H1 (cell line): ENCODE results near the gene AGAP1. TPM values are rescaled to one million over a fixed set of nuclear protein-coding genes. Genes with fewer than 3 reads are reported as not detected.

Experiments used
- CTBP2 ChIP-seq: IDR thresholded peaks from 2 replicates; pipeline ENCODE4 v1.7.0; 2011; ENCODE audit warnings: borderline replicate concordance, mild to moderate bottlenecking, moderate library complexity, mixed read lengths, low read length; ENCODE audit not compliant: insufficient read depth, insufficient read length
- HDAC6 ChIP-seq: IDR thresholded peaks from one replicate; pipeline ENCODE4 v1.7.1; 2012; ENCODE audit warnings: low read depth, mild to moderate bottlenecking, inconsistent platforms, low read length, moderate library complexity
- SUZ12 ChIP-seq: fragments of 200-600 bp; sonication (generic); IDR thresholded peaks from 2 replicates; pipeline ENCODE4 v1.6.1; 2012; ENCODE audit warnings: mild to moderate bottlenecking, inconsistent platforms, low read length, moderate library complexity, mixed read lengths
- TBP ChIP-seq: IDR thresholded peaks from 2 replicates; pipeline ENCODE4 v1.6.1; 2011; ENCODE audit warnings: low read depth, low read length, improper control_type of control experiment
- polyA plus RNA-seq, 7 experiments: library from polyadenylated mRNA; depleted of rRNA in 3 of 7; stranded (reverse) in 5 of 7; unstranded in 2 of 7; fragments of >200 nt in 5 of 7; fragments of 200-250 nt in 2 of 7; gene quantifications; 1 replicate in 5 of 7; 2 replicates in 1 of 7; 4 replicates in 1 of 7; pipeline versions ENCODE4 v1.2.1 to v1.2.3, GENCODE V29; 2011 to 2013; ENCODE audit warnings: missing spikeins in 2 of 7, mixed read lengths in 2 of 7
- total RNA-seq: library from RNA; stranded (reverse); fragmentation: NEBNext Ultra II Directional; extraction: Animal tissue kit (Norgen Biotek cat#: 25700); gene quantifications from 2 replicates; pipeline ENCODE4 v1.2.1, GENCODE V29; 2021
- TF ChIP-seq, protein P1 (sequence below): fragments of 300-600 bp; sonication (generic); IDR thresholded peaks from 2 replicates; pipeline ENCODE4 v1.7.1; 2012; ENCODE audit warnings: low read length, moderate library complexity, mild to moderate bottlenecking, inconsistent platforms; ENCODE audit not compliant: insufficient replicate concordance

Gene AGAP1
- total and polyA plus RNA-seq, 2 of the 8 experiments (the other 6 are each of a cell fraction or from before 2014, with no cell fraction given): 18.1 to 39.4 TPM

DNA sequence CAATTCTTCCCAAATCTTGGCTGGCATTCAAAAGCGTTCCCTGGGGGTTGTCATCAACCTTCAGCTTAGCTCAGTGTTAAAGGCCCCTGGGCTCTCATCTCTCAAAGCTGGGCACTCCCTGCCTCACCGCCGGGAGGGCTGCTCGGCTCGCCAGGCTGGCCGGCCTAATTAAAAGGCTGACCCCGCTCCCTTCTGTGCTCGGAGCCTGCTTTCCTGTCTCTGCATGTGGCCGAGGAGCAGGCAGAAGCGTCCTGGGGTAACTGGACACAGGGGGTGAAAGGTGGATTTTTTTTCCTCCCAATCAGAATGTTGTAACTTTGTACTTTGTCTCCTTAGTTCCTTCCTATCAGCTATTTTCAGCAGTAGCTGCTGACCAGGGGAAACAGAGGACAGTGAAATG lies 443.2 kb downstream of the AGAP1 start (continued):
- TF ChIP-seq SUZ12 (no peak), CTBP2 (no peak), HDAC6 (no peak), TBP (no peak)
- TF ChIP-seq, protein P1, sequence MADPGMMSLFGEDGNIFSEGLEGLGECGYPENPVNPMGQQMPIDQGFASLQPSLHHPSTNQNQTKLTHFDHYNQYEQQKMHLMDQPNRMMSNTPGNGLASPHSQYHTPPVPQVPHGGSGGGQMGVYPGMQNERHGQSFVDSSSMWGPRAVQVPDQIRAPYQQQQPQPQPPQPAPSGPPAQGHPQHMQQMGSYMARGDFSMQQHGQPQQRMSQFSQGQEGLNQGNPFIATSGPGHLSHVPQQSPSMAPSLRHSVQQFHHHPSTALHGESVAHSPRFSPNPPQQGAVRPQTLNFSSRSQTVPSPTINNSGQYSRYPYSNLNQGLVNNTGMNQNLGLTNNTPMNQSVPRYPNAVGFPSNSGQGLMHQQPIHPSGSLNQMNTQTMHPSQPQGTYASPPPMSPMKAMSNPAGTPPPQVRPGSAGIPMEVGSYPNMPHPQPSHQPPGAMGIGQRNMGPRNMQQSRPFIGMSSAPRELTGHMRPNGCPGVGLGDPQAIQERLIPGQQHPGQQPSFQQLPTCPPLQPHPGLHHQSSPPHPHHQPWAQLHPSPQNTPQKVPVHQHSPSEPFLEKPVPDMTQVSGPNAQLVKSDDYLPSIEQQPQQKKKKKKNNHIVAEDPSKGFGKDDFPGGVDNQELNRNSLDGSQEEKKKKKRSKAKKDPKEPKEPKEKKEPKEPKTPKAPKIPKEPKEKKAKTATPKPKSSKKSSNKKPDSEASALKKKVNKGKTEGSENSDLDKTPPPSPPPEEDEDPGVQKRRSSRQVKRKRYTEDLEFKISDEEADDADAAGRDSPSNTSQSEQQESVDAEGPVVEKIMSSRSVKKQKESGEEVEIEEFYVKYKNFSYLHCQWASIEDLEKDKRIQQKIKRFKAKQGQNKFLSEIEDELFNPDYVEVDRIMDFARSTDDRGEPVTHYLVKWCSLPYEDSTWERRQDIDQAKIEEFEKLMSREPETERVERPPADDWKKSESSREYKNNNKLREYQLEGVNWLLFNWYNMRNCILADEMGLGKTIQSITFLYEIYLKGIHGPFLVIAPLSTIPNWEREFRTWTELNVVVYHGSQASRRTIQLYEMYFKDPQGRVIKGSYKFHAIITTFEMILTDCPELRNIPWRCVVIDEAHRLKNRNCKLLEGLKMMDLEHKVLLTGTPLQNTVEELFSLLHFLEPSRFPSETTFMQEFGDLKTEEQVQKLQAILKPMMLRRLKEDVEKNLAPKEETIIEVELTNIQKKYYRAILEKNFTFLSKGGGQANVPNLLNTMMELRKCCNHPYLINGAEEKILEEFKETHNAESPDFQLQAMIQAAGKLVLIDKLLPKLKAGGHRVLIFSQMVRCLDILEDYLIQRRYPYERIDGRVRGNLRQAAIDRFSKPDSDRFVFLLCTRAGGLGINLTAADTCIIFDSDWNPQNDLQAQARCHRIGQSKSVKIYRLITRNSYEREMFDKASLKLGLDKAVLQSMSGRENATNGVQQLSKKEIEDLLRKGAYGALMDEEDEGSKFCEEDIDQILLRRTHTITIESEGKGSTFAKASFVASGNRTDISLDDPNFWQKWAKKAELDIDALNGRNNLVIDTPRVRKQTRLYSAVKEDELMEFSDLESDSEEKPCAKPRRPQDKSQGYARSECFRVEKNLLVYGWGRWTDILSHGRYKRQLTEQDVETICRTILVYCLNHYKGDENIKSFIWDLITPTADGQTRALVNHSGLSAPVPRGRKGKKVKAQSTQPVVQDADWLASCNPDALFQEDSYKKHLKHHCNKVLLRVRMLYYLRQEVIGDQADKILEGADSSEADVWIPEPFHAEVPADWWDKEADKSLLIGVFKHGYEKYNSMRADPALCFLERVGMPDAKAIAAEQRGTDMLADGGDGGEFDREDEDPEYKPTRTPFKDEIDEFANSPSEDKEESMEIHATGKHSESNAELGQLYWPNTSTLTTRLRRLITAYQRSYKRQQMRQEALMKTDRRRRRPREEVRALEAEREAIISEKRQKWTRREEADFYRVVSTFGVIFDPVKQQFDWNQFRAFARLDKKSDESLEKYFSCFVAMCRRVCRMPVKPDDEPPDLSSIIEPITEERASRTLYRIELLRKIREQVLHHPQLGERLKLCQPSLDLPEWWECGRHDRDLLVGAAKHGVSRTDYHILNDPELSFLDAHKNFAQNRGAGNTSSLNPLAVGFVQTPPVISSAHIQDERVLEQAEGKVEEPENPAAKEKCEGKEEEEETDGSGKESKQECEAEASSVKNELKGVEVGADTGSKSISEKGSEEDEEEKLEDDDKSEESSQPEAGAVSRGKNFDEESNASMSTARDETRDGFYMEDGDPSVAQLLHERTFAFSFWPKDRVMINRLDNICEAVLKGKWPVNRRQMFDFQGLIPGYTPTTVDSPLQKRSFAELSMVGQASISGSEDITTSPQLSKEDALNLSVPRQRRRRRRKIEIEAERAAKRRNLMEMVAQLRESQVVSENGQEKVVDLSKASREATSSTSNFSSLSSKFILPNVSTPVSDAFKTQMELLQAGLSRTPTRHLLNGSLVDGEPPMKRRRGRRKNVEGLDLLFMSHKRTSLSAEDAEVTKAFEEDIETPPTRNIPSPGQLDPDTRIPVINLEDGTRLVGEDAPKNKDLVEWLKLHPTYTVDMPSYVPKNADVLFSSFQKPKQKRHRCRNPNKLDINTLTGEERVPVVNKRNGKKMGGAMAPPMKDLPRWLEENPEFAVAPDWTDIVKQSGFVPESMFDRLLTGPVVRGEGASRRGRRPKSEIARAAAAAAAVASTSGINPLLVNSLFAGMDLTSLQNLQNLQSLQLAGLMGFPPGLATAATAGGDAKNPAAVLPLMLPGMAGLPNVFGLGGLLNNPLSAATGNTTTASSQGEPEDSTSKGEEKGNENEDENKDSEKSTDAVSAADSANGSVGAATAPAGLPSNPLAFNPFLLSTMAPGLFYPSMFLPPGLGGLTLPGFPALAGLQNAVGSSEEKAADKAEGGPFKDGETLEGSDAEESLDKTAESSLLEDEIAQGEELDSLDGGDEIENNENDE: no peak
- TF ChIP-seq, all 59 proteins: peak for 0
